HG03342 (cell line): Measurements from ENCODE around the gene EIF3B.
"Not testable (repeated sequence)": the region's sequence is repeated elsewhere in the genome, so short reads cannot be mapped to it uniquely, and the experiment has no call there.

Experiments used
- ATAC-seq: cut with Tn5 transposase; IDR thresholded peaks from one replicate; pipeline ENCODE4 v1.9.1; 2021; ENCODE audit warnings: mild to moderate bottlenecking, moderate library complexity; ENCODE audit not compliant: unreplicated experiment

EIF3B gene

DNA sequence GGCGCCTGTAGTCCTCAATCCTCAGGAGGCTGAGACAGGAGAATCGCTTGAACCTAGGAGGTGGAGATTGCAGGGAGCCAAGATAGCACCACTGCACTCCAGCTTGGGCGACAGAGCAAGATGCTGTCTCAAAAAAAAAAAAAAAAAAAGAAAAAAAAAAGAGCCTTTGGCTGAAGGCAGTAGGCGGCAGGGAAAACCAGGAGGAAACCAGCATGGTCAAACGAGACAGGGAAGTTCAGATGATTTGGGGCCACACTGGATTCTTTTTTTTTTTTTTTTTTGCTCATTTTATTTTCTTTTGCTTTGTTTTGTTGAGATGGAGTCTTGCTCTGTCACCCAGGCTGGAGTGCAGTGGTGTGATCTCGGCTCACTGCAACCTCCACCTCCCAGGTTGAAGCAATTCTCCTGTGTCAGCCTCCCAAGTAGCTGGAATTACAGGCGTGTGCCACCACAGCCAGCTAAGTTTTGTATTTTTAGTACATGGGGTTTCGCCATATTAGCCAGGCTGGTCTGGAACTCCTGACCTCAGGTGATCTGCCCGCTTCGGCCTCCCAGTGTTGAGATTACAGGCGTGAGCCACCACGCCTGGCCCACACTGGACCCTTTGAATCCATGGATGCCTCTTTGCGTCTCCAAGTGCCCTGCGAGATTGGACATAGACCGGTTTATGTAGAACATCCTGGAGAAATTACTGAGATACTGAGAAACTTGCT is 7.1 kb upstream of the EIF3B start:
- not testable (repeated sequence) for ATAC-seq

GRCh38 chr7:2350055-2350454 is 4.6 kb upstream of the EIF3B start:
- no peak for ATAC-seq

- ATAC-seq, result no peak
These were observed 3.8 kb upstream of the EIF3B start for GRCh38 chr7:2350861-2351260.

- no peak for ATAC-seq
These were observed 1.3 kb upstream of the EIF3B start for GRCh38 chr7:2353113-2353935.

GRCh38 chr7:2353936-2354185 is 766 bp upstream of the EIF3B start:
- peak; percentile 55 for ATAC-seq

- peak; percentile 9 for ATAC-seq
These were observed 495 bp downstream of the EIF3B start for GRCh38 chr7:2354939-2355704.

GRCh38 chr7:2355705-2356008 is 1.0 kb downstream of the EIF3B start:
- no peak for ATAC-seq

- no peak for ATAC-seq
These were observed 2.5 kb downstream of the EIF3B start for GRCh38 chr7:2357165-2357564.

DNA sequence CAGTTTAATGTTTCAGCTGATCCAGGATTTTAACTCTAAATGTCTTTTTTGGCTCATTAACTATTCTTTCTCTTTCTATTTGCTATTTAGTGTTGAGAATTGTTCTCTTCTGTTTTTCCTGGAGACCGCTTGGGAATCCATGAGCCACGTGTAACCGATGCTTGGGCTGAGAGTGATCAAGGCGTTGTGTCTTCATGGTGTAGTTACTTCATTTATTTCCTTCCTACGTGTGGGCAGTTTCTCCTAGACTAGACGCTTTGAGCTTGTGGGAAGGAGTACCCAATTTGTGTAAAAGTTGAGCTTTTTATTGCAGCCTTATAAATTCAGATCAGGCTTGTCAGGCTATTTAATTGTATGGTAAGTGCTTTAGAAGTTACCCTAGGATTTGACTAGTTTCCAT is 2.9 kb downstream of the EIF3B start:
- ATAC-seq, result no peak

DNA sequence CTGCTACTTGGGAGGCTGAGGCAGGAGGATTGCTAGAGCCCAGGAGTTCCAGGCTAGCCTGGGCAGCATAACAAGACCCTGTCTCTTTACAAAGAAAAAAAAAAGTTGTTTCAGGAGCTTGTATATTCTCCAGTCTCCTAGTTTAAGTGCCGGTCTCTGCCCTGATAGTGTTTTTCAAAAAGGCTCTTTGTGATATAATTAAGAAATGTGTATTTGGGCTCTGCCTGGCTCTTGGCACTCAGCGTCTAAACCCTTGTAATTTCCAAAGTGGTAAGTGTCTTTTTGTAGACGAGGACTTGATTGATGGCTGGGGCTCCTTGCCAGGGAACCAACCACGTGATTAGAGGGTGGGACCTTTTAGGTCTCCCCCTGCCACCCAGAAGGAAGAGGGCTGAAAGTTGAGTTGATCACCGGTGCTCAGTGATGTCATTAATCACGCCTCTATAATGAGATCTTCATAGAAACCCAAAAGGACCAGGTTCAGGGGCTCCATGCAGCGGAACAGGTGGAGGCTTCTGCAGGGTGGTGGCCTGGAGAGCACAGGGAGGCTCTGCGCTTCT is 4.4 kb downstream of the EIF3B start:
- ATAC-seq, result no peak

DNA sequence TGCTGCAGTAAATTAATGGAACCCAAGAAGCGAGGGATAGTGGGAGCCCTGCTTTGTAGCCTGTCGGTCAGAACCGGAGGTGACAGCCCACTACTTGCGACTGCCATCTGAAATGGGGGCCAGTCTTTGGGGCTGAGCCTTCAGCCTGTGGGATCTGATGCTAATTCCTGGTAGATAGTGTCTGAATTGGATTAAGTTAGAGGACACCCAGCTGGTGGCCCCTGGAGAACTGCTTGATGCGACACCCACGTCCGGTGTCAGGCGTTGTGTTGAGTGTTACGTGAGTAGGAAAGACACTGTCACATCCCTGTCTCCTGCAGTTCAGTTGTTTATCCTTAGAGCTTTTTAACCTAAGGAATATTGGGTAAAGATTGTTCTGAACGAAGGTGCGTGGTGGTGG is 5.0 kb downstream of the EIF3B start:
- ATAC-seq, result no peak

- ATAC-seq, result no peak
These were observed 6.2 kb downstream of the EIF3B start for GRCh38 chr7:2360796-2361195.

GRCh38 chr7:2362385-2363088 is 7.9 kb downstream of the EIF3B start:
- no peak for ATAC-seq

DNA sequence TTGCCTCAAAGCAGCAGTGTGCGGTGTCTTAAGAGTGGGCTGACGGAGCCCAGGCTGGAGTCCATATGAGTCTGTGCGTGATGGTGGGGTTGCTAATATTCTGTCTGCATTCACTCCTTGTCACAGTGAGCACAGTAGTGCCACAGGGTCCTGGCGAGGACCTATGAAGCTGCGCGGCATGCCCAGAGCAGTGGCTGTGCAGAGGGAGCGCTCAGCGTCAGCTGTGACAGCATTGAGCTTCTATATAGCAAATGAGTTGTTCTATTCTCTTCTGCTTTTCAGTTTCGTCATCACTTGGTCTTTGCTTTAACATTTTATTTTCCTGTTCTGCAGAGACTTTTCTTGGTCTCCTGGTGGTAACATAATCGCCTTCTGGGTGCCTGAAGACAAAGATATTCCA is 14.5 kb downstream of the EIF3B start:
- ATAC-seq, result no peak

DNA sequence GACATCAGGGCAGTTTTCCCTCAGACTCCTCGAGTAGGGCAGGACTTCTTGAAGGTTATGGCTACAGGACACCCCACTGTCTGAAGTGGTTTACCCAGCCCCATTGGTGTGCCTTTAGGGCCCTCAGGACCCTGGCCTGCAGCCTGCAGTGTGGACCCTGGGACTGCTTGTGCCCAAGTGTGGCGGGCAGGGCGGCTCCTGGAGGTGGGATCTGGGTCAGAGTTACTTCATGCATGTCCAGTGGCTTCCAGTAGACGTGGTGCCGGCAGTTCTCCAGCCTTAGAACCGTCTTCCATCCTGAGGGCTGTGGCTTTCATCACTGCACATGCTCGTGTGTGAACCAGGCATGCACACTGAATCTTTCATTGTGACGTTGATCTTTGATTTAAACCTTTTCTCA is 16.7 kb downstream of the EIF3B start:
- ATAC-seq, result no peak

GRCh38 chr7:2372724-2373123 is 18.1 kb downstream of the EIF3B start:
- ATAC-seq, result no peak

GRCh38 chr7:2373124-2373556 is 18.5 kb downstream of the EIF3B start:
- no peak for ATAC-seq

DNA sequence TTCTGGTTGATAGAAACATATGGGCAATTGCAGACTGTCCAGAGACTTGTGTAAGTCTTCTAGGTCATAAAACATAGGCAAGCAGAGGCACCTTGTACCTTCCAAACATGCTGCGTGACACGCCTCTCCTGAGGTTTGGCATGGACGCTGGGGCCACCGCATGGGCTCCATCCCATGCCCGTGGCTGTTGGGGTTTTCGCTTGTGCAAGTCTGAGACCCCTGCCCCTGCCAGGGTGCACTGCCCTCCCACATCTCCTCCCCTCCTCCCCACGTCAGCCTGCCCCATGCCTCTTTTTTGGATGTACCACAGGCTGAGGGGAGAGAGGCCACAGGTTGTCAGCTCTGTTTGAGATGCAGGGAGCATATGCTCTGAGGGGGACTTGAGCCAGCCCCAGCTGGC is 19.0 kb downstream of the EIF3B start:
- no peak for ATAC-seq

- no peak for ATAC-seq
These were observed 19.8 kb downstream of the EIF3B start for GRCh38 chr7:2374401-2374800.

DNA sequence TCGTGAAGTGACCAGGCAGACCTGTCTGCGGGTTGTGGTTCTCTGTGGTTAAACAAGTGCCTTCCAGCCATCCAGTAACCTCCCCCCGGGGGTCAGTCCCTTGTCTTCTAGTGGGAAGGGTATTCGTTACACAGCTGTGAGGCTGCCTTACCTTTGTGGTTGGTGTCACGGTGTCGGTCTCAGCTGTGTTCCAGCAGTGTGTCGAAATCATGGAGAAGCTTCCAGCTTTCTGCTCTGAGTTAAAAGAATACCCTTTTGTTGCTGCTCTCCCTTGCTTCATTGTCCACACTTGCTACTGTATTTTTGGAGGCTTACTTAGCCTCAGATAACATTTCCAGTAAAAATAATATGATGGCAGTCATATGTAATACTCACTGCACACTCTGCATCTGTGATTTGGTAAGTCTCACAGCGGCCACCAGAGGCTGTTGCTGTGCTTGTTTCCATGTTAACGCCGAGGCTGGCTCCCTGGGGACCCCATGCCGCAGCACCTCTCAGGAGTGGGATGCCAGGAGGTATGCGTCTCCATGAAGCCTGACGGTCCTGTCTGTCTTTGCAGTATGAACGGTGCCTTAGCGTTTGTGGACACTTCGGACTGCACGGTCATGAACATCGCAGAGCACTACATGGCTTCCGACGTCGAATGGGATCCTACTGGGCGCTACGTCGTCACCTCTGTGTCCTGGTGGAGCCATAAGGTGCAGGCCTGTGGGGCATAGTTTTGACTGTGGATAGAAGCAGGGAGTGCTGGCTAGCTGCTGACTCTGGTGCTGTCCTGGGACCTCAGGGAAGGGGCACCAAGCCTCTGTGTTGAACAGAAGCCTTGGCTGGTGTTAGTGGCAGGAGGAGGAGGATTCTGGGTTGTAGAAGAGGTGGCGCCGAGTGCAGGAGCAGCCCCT is 20.5 kb downstream of the EIF3B start:
- no peak for ATAC-seq
